ENCODE results near the gene TNRC6A. TPM values are rescaled to one million over a fixed set of nuclear protein-coding genes. Genes with fewer than 3 reads are reported as not detected.

The TNRC6A gene
- total and polyA plus RNA-seq, 12 donors, result 32.0 to 83.3 (median 54.0) TPM

DNA sequence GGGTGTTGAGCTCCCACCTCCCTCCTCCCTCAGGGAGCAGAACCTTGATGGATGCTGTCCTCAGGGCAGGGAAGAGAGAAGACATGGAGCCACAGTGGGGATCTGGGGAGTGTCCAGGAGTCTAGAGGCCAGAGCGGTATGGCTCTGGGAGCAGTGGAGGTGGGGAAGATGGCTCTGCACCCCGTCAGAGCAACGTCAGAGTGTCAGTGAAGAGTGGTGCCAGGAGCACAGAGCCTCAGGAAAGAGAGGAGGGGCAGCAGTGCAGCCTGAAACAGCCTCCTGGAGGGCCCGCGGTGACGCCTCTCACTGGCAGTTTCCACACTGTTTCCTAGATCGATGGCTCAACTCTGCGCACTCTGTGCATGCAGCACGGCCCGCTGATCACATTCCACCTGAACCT is 93.1 kb downstream of the TNRC6A start:
- DNase-seq, result peak in 1 of 7 donors; percentile 54
- Histone ChIP-seq H3K4me3 (no peak overlapping the region), H3K27ac (peak overlapping the region in 2 of 5 donors; percentile 27 to 68), H3K4me1 (replicated peaks in 1 of 2) (peaks cover 0 to 13% of the 10 kb centered on the region in 2 donors), H3K27me3 (no peaks in the 10 kb centered on the region), H3K36me3 (replicated peaks in 1 of 2) (peaks cover 0 to 99% of the 10 kb centered on the region in 2 donors), H3K9me3 (replicated peaks in 1 of 3) (no peaks in the 10 kb centered on the region)
- intact Hi-C loops (cut with DNase I), result loop anchor here in 1 of 2 donors (10.0 kb wide), 1 partner anchor 122 kb away; no protein-coding TSS in a partner anchor
- no peak for TF ChIP-seq POLR2A (IDR thresholded peaks at IDR 0.05)
- no peak for TF ChIP-seq CTCF (IDR thresholded peaks at IDR 0.05)
- WGBS, 4 donors, result 73 to 85% (median 84%) methylated on average over 10 of the region's 10 CpGs

- Histone ChIP-seq H3K4me3 (no peak overlapping the region), H3K9me3 (replicated peaks in 1 of 3) (no peaks in the 10 kb centered on the region), H3K27me3 (no peaks in the 10 kb centered on the region), H3K36me3 (replicated peaks in 1 of 2) (peaks cover 0 to 99% of the 10 kb centered on the region in 2 donors), H3K27ac (peak overlapping the region in 2 of 5 donors; percentile 27 to 68), H3K4me1 (replicated peaks in 1 of 2) (peaks cover 0 to 13% of the 10 kb centered on the region in 2 donors)
- intact Hi-C loops (cut with DNase I), result loop anchor here in 1 of 2 donors (10.0 kb wide), 1 partner anchor 122 kb away; no protein-coding TSS in a partner anchor
- 53 to 59% (median 53%) methylated on average over 8 of the region's 8 CpGs for WGBS, 4 donors
- TF ChIP-seq CTCF (IDR thresholded peaks at IDR 0.05), result no peak
- no peak for TF ChIP-seq POLR2A (IDR thresholded peaks at IDR 0.05)
- DNase-seq, result peak in 6 of 7 donors; percentile 24 to 75 (median 53)
Observed at GRCh38 chr16:24822974-24823373, 93.5 kb downstream of the TNRC6A start.

DNA sequence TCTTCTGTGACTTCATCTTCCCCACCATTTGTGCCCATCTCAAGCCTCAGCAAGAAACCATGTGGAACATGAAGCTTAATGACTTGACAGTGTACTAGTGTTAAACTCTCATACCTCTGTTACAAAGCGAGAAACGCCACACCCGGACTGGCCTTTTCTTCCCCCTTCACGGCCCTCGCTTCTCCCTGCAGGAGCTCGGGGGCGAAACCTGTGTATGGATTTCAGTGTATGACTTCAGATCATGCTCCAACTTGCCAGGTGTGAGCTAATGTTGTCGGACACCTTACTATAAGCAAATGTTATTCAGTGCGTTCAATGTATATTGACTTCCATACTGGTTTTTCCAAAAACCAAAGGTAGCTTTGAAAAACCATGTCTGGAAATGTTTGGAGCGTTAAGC is 96.2 kb downstream of the TNRC6A start:
- intact Hi-C loops (cut with DNase I), result loop anchor here in 1 of 2 donors (5.0 to 10.0 kb wide), 2 partner anchors 119 to 268 kb away; no protein-coding TSS in a partner anchor
- Histone ChIP-seq H3K36me3 (replicated peaks in 1 of 2) (peaks cover 0 to 74% of the 10 kb centered on the region in 2 donors), H3K9me3 (replicated peaks in 1 of 3) (no peaks in the 10 kb centered on the region), H3K4me1 (replicated peaks in 1 of 2) (no peaks in the 10 kb centered on the region), H3K4me3 (no peak overlapping the region), H3K27ac (no peak overlapping the region), H3K27me3 (no peaks in the 10 kb centered on the region)
- DNase-seq, result peak in 1 of 7 donors; percentile 50
- TF ChIP-seq POLR2A (IDR thresholded peaks at IDR 0.05) (no peak), CTCF (IDR thresholded peaks at IDR 0.05) (no peak)
- 88 to 95% (median 92%) methylated on average over 10 of the region's 10 CpGs for WGBS, 4 donors

GRCh38 chr16:24826096-24826690 is 96.7 kb downstream of the TNRC6A start:
- Histone ChIP-seq H3K36me3 (replicated peaks in 1 of 2) (peaks cover 0 to 69% of the 10 kb centered on the region in 2 donors), H3K4me3 (no peak overlapping the region), H3K9me3 (replicated peaks in 1 of 3) (no peaks in the 10 kb centered on the region), H3K27ac (no peak overlapping the region), H3K4me1 (replicated peaks in 1 of 2) (no peaks in the 10 kb centered on the region), H3K27me3 (no peaks in the 10 kb centered on the region)
- TF ChIP-seq CTCF (IDR thresholded peaks at IDR 0.05), result no peak
- no peak for TF ChIP-seq POLR2A (IDR thresholded peaks at IDR 0.05)
- intact Hi-C loops (cut with DNase I), result loop anchor here in 1 of 2 donors (5.0 to 10.0 kb wide), 2 partner anchors 119 to 269 kb away; no protein-coding TSS in a partner anchor
- DNase-seq, result peak in 1 of 7 donors; percentile 33
- WGBS, 4 donors, result 89 to 90% (median 89%) methylated on average over 12 of the region's 12 CpGs

Measured in adrenal gland (tissue), 12 donors.